Measurements from ENCODE around the gene SH3D19. TPM values are rescaled to one million over a fixed set of nuclear protein-coding genes. Genes with fewer than 3 reads are reported as not detected.

Gene SH3D19
- total RNA-seq, 2 experiments from 2014 or later, result not detected

- no TSS peak for BruUV-seq (replicated peaks)
- no peak overlapping the region for H3K27ac ChIP-seq (ENCODE audit: low read depth, low read length, poor library complexity, severe bottlenecking)
- no peaks in the 10 kb centered on the region for H4K20me1 ChIP-seq (ENCODE audit: insufficient read depth, low read length)
- no peak overlapping the region for H2AFZ ChIP-seq (ENCODE audit: low read length)
- no peaks in the 10 kb centered on the region for H3K9me2 ChIP-seq (ENCODE audit: insufficient read depth, low read length)
- CTCF ChIA-PET (ENCODE audit: unreplicated experiment), result no interaction called here
- no peaks in the 10 kb centered on the region for H3K36me3 ChIP-seq (ENCODE audit: insufficient read depth, low read length)
- intact Hi-C loops (cut with micrococcal nuclease; ENCODE audit: unreplicated experiment), result loop anchor here (2.0 to 10.0 kb wide), 4 partner anchors 243 to 403 kb away; partner anchors contain the start of gene GATB
- TF ChIP-seq EZH2phosphoT487 (IDR thresholded peaks at IDR 0.05; ENCODE audit: borderline replicate concordance, low read depth, low read length), result no peak
- TF ChIP-seq CTCF (conservative IDR thresholded peaks at IDR 0.05; ENCODE audit: low read length), result no peak
- no peaks in the 10 kb centered on the region for H3K79me2 ChIP-seq (ENCODE audit: insufficient read depth, low read depth, low read length)
- no peaks in the 10 kb centered on the region for H3K4me1 ChIP-seq (ENCODE audit: insufficient read depth, low read length, poor library complexity, severe bottlenecking)
- no peak overlapping the region for H3K4me2 ChIP-seq (ENCODE audit: low read length)
- no peaks in the 10 kb centered on the region for H3K9me3 ChIP-seq (ENCODE audit: low read length)
- POLR2A ChIA-PET, result no interaction called here
- DNase-seq (ENCODE audit: low spot score), result no peak
- H3K4me3 ChIP-seq (ENCODE audit: low read depth, low read length, poor library complexity, severe bottlenecking), result no peak overlapping the region
Measured at GRCh38 chr4:151361966-151362365, 36.6 kb upstream of the SH3D19 start.

GRCh38 chr4:151361126-151361525 lies 35.7 kb upstream of the SH3D19 start:
- Histone ChIP-seq H2AFZ (ENCODE audit: low read length) (no peak overlapping the region), H3K27ac (ENCODE audit: low read depth, low read length, poor library complexity, severe bottlenecking) (no peak overlapping the region), H3K4me2 (ENCODE audit: low read length) (no peak overlapping the region), H4K20me1 (ENCODE audit: insufficient read depth, low read length) (no peaks in the 10 kb centered on the region), H3K36me3 (ENCODE audit: insufficient read depth, low read length) (no peaks in the 10 kb centered on the region), H3K4me3 (ENCODE audit: low read depth, low read length, poor library complexity, severe bottlenecking) (no peak overlapping the region), H3K4me1 (ENCODE audit: insufficient read depth, low read length, poor library complexity, severe bottlenecking) (no peaks in the 10 kb centered on the region), H3K79me2 (ENCODE audit: insufficient read depth, low read depth, low read length) (no peaks in the 10 kb centered on the region), H3K9me2 (ENCODE audit: insufficient read depth, low read length) (no peaks in the 10 kb centered on the region), H3K9me3 (ENCODE audit: low read length) (no peaks in the 10 kb centered on the region)
- POLR2A ChIA-PET, result interaction anchor here (1.0 kb wide), 1 partner anchor 421 kb away, joined by 3 read pairs; no protein-coding TSS in a partner anchor
- no peak for DNase-seq (ENCODE audit: low spot score)
- intact Hi-C loops (cut with micrococcal nuclease; ENCODE audit: unreplicated experiment), result loop anchor here (5.0 to 10.0 kb wide), 2 partner anchors 244 to 404 kb away; partner anchors contain the start of gene GATB
- TF ChIP-seq CTCF (conservative IDR thresholded peaks at IDR 0.05; ENCODE audit: low read length) (no peak), EZH2phosphoT487 (IDR thresholded peaks at IDR 0.05; ENCODE audit: borderline replicate concordance, low read depth, low read length) (no peak)
- CTCF ChIA-PET (ENCODE audit: unreplicated experiment), result no interaction called here
- BruUV-seq (replicated peaks), result no TSS peak

GRCh38 chr4:151359576-151359975 lies 34.2 kb upstream of the SH3D19 start:
- no TSS peak for BruUV-seq (replicated peaks)
- CTCF ChIA-PET (ENCODE audit: unreplicated experiment), result no interaction called here
- no peaks in the 10 kb centered on the region for H4K20me1 ChIP-seq (ENCODE audit: insufficient read depth, low read length)

More at GRCh38 chr4:151359576-151359975, 34.2 kb upstream of the SH3D19 start:
- intact Hi-C loops (cut with micrococcal nuclease; ENCODE audit: unreplicated experiment), result no loop called here
- Histone ChIP-seq H3K27ac (ENCODE audit: low read depth, low read length, poor library complexity, severe bottlenecking) (no peak overlapping the region), H3K9me3 (ENCODE audit: low read length) (no peaks in the 10 kb centered on the region), H3K36me3 (ENCODE audit: insufficient read depth, low read length) (no peaks in the 10 kb centered on the region), H3K9me2 (ENCODE audit: insufficient read depth, low read length) (no peaks in the 10 kb centered on the region), H2AFZ (ENCODE audit: low read length) (no peak overlapping the region), H3K4me2 (ENCODE audit: low read length) (no peak overlapping the region), H3K79me2 (ENCODE audit: insufficient read depth, low read depth, low read length) (no peaks in the 10 kb centered on the region), H3K4me3 (ENCODE audit: low read depth, low read length, poor library complexity, severe bottlenecking) (no peak overlapping the region), H3K4me1 (ENCODE audit: insufficient read depth, low read length, poor library complexity, severe bottlenecking) (no peaks in the 10 kb centered on the region)
- no peak for DNase-seq (ENCODE audit: low spot score)
- POLR2A ChIA-PET, result no interaction called here
- no peak for TF ChIP-seq CTCF (conservative IDR thresholded peaks at IDR 0.05; ENCODE audit: low read length)
- TF ChIP-seq EZH2phosphoT487 (IDR thresholded peaks at IDR 0.05; ENCODE audit: borderline replicate concordance, low read depth, low read length), result no peak

Data from OCI-LY7 (cell line).